PFSK-1 (cell line): ENCODE results near the gene GAL3ST3.

Experiments used
- POLR2AphosphoS5 ChIP-seq: IDR thresholded peaks from 2 replicates; pipeline ENCODE4 v1.6.1; 2012; ENCODE audit warnings: low read depth, mild to moderate bottlenecking, control low read depth, low read length, moderate library complexity
- REST ChIP-seq, 2 experiments: IDR thresholded peaks; 2 replicates each; pipeline versions ENCODE4 v1.6.1 to v1.8.0; 2011 to 2012; ENCODE audit warnings: low read depth in 2 of 2, low read length in 2 of 2, control low read depth in 1 of 2, inconsistent platforms in 1 of 2, mild to moderate bottlenecking in 1 of 2, moderate library complexity in 1 of 2; ENCODE audit not compliant: insufficient read depth in 1 of 2

- TF ChIP-seq REST (IDR thresholded peaks at IDR 0.05; ENCODE audit: insufficient read depth in 1 of 2, low read depth in 2 of 2, low read length in 2 of 2) (no peak), POLR2AphosphoS5 (no peak)
Observed at GRCh38 chr11:66062408-66062807, 13.4 kb upstream of the GAL3ST3 start.
